Measurements from ENCODE around the gene HSD17B13.

DNA sequence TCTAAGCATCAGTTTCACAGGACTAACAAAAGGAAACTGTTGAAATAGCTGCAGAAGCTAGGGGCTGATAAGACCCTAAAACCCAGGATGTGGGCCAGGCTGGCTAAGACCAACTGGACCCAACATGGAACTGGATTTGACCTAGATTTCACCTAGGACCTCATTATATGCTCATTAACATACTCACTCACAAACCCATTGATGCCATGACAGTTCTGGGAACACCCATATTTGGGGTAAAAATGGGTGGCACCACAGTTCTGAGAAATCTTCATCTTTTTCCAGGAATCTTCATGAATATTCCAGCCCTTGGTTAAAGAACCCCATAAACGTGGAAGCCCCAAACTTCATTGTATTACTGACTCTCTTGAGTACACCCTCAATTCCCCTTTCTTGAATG, 41.1 kb downstream of the HSD17B13 start:
- no peak for TF ChIP-seq POLR2A (IDR thresholded peaks at IDR 0.05)
- TF ChIP-seq, protein P1, sequence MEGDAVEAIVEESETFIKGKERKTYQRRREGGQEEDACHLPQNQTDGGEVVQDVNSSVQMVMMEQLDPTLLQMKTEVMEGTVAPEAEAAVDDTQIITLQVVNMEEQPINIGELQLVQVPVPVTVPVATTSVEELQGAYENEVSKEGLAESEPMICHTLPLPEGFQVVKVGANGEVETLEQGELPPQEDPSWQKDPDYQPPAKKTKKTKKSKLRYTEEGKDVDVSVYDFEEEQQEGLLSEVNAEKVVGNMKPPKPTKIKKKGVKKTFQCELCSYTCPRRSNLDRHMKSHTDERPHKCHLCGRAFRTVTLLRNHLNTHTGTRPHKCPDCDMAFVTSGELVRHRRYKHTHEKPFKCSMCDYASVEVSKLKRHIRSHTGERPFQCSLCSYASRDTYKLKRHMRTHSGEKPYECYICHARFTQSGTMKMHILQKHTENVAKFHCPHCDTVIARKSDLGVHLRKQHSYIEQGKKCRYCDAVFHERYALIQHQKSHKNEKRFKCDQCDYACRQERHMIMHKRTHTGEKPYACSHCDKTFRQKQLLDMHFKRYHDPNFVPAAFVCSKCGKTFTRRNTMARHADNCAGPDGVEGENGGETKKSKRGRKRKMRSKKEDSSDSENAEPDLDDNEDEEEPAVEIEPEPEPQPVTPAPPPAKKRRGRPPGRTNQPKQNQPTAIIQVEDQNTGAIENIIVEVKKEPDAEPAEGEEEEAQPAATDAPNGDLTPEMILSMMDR (IDR thresholded peaks at IDR 0.05), result no peak

Measured in tibial nerve (tissue), 3 donors.